ENCODE data around the gene KRT14. TPM values are rescaled to one million over a fixed set of nuclear protein-coding genes. Genes with fewer than 3 reads are reported as not detected.
"Not testable (repeated sequence)": the region's sequence is repeated elsewhere in the genome, so short reads cannot be mapped to it uniquely, and the experiment has no call there.

KRT14 gene
- total RNA-seq, 2 experiments from 2014 or later = not detected

DNA sequence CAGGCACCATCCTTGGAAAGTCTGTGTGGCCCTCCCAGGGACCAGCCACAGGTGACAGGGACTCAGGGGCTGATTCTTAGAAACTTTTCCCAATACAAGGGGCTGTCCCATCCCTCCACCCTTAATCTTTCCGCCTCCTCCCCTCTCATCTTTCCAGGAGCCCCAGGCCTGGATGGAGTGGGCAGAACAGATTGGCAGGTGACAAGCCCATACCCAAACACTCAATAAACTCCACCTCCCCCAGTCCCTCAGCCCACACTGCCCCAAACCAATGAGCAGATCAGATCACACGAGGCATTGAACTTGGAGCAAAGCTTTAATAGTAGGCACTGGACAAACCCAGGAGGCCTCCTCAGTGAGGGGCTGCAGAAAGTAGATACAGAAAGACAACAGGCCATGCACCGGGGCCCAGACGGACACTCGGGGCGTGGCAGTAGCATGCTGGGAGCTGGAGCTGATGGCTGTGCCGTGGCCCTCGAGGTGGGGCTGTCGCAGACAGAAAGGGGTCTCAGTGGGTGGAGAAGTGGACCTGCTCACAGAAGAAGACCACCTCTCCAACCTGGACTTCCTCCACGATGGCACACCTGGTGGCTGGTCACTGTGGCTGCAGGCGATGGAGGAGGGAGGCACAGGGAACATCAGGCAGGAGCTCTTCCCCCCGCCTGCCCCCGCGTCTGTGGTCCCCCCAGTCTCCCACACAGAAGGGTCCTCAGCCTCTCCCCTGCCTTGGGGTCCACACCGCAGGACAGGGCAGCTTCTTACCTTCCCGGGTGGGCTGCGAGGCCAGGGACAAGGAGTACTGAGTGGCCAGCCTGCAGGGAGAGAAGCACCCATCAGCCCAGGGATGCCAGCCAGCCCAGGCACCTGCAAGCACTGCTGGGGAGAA, 39.6 kb upstream of the KRT14 start:
- not testable (repeated sequence) for H3K9me3 Mint-ChIP-seq, H3K4me3 Mint-ChIP-seq, H3K36me3 Mint-ChIP-seq, H3K27me3 Mint-ChIP-seq, DNase-seq, H3K4me1 Mint-ChIP-seq, H3K27ac Mint-ChIP-seq

DNA sequence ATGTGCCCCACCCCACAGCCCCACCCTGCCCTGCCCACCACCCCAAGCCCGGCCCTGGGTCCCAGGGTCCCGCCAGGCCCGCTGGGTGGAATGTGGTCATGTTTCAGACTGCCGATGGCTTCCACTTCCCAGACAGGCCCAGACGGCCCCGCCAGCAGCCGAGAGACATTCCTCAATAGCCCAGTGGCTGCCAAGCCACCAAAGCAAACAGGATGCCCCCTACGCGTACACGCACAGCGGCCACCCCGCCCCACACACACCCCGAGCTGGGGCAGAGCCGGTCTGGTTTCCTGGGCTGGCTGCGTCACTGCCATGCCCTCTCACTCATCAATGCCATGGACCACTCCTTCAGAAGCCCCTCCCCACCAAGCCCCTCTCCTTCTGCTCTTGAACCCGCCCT, 38.9 kb upstream of the KRT14 start:
- no peaks in the 10 kb centered on the region for H3K27me3 Mint-ChIP-seq
- no peaks in the 10 kb centered on the region for H3K4me1 Mint-ChIP-seq
- H3K9me3 Mint-ChIP-seq = no peaks in the 10 kb centered on the region
- DNase-seq = no peak
- no peaks in the 10 kb centered on the region for H3K36me3 Mint-ChIP-seq
- H3K4me3 Mint-ChIP-seq = no peak overlapping the region
- no peak overlapping the region for H3K27ac Mint-ChIP-seq

DNA sequence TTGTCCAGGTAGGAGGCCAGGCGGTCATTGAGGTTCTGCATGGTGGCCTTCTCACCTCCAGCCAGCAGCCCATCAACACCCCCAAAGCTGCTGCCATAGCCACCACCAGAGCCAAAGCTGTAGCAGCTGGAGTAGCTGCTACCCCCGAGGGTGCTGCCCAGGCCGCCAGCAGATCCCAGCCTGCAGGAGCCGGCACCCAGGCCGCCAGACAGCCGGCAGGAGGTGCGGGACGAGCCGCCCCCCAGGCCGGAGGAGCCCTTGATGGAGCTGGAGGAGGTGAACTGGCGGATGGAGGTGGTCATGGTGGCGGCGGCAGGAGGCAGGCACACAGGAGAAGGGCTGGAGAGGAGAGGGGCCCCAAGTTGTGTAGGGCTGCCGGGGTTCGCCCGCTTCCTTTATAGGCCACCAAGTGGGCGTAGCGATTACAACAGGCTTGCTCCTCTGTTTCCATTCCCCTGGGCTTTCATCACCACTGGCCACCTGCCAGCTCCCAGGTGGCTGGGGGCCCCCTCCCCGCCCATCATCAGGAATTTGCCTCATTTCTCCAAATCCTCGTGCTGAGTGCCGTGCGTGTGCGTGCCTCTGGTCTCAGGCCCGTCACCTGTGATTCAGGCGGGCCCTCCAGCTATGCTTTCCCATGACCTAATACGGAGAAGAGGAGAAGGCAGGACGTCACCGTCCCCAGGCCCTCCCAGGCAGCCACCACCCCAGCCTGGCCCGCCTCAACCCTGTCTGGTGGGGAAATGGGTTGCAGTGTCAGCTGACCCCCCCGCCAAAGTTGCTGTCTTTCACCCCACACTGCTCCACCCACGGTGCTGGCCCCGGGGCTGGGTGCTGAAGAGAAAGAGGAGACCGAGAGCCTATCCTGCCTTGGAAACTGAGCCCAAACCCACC, 37.8 kb upstream of the KRT14 start, which contains the start of gene KRT17:
KRT17 (minus strand) TSS at position 368 of the 894 bp plus-strand sequence; CDS start at position 302, 66 bp downstream.
- Mint-ChIP-seq H3K27ac (no peak within 1 kb of the TSS), H3K36me3 (no peaks in the 10 kb centered on the region), H3K4me3 (no peak within 1 kb of the TSS), H3K4me1 (no peaks in the 10 kb centered on the region), H3K27me3 (no peaks in the 10 kb centered on the region), H3K9me3 (no peaks in the 10 kb centered on the region)
- DNase-seq = no peak

- not testable (repeated sequence) for H3K36me3 Mint-ChIP-seq, H3K4me3 Mint-ChIP-seq, H3K9me3 Mint-ChIP-seq, H3K4me1 Mint-ChIP-seq, H3K27ac Mint-ChIP-seq, H3K27me3 Mint-ChIP-seq, DNase-seq
These were observed 36.6 kb upstream of the KRT14 start for GRCh38 chr17:41623184-41623861.

- H3K27ac Mint-ChIP-seq, H3K27me3 Mint-ChIP-seq, H3K4me3 Mint-ChIP-seq, H3K9me3 Mint-ChIP-seq, H3K36me3 Mint-ChIP-seq, H3K4me1 Mint-ChIP-seq, DNase-seq: not testable (repeated sequence)
These were observed 35.9 kb upstream of the KRT14 start for GRCh38 chr17:41622340-41623183.

DNA sequence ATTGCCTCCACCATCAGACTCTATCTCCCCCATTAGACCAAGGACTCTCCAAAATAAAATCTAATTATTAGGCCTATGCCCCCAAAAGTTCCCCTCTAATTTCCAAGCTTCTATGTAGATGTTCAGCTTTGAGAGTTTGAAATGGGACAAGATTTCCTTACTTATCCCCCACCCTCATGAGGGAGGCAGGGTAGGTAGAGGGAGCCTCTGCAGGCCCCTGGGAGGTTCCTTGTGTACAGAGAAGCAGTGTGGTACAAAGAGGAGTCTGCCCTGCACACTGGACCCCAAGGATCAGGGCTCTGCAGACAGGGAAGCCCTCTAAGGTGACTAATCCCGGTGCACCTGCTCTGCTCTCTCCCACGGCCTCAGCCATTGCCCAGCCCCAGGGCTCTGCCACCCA, 35.2 kb upstream of the KRT14 start:
- H3K4me3 Mint-ChIP-seq = no peak overlapping the region
- peaks cover 2% of the 10 kb centered on the region for H3K27me3 Mint-ChIP-seq
- no peaks in the 10 kb centered on the region for H3K9me3 Mint-ChIP-seq
- no peak overlapping the region for H3K27ac Mint-ChIP-seq
- no peak for DNase-seq
- no peaks in the 10 kb centered on the region for H3K4me1 Mint-ChIP-seq
- no peaks in the 10 kb centered on the region for H3K36me3 Mint-ChIP-seq

- H3K9me3 Mint-ChIP-seq, H3K4me3 Mint-ChIP-seq, H3K27ac Mint-ChIP-seq, H3K4me1 Mint-ChIP-seq, H3K27me3 Mint-ChIP-seq, H3K36me3 Mint-ChIP-seq, DNase-seq: not testable (repeated sequence)
These were observed 34.7 kb upstream of the KRT14 start for GRCh38 chr17:41621435-41621817.

DNA sequence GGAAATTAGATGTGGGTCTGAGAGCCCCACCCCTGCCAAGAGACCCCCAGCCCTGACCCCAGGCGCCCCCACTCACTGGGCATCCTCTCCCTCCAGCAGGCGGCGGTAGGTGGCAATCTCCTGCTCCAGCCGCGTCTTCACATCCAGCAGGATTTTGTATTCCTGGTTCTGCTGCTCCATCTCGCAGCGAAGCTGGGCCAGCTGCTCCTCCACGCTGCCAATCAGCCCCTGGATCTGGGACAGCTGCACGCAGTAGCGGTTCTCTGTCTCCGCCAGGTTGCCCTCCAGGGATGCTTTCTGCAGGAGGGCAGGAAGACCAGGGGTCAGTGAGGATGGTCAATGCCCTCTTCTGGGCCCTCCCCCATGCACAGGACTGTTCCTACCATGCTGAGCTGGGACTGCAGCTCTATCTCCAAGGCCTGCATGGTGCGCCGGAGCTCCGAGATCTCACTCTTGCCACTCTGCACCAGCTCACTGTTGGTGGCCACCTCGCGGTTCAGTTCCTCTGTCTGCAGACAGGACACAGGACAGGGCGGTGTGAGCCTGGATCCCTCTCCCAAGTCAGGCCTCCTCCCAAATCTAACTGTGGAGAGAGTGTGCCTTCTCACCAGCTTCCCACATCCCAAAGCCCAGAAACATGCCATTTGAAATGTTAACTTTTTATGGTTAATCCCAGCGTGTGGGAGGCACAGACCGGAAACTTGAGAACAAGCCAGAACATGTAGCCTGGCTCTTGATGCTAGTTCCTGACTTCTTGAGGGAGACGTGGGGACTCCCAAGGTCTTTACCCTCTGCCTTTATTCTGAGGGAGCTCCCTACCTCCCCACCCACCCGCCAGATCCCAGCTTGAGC, 34.1 kb upstream of the KRT14 start:
- Mint-ChIP-seq H3K27me3 (peaks cover 2% of the 10 kb centered on the region), H3K36me3 (no peaks in the 10 kb centered on the region), H3K9me3 (no peaks in the 10 kb centered on the region), H3K27ac (no peak overlapping the region), H3K4me3 (no peak overlapping the region), H3K4me1 (no peaks in the 10 kb centered on the region)
- DNase-seq = no peak

DNA sequence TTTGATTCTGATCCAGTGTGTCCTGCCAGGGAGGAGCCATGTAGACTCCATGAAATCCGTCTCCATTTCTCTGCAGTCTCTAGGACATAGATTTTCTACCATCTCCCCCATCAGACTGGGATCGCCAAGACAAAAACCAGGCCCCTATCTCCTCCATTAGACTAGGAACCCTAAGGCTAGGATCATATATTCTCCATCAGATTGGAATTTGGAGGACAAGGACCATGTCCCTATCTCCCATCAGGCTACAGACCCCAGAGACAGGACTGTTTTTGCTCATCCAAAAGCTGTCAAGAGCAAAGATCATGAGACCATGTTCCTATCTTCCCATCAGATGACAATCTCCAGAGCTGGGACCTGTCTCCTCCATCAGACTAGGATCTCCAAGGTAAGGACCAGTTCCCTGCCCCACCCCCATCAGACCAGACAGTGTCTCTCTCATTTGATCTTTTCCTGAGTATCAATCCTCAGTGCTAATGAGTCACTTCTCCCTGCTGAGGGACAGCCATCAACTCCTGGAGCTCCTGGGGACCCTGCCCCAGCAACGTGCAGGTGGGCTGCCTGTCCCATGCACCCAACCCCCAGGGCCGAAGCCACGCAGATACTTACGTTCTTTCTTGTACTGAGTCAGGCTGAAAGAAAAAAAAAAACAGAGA, 33.4 kb upstream of the KRT14 start:
- H3K27me3 Mint-ChIP-seq, H3K27ac Mint-ChIP-seq, DNase-seq, H3K4me1 Mint-ChIP-seq, H3K4me3 Mint-ChIP-seq, H3K36me3 Mint-ChIP-seq, H3K9me3 Mint-ChIP-seq: not testable (repeated sequence)

- Mint-ChIP-seq H3K4me3 (no peak overlapping the region), H3K4me1 (no peaks in the 10 kb centered on the region), H3K9me3 (no peaks in the 10 kb centered on the region), H3K36me3 (no peaks in the 10 kb centered on the region), H3K27ac (no peak overlapping the region), H3K27me3 (peaks cover 2% of the 10 kb centered on the region)
- DNase-seq = no peak
These were observed 32.6 kb upstream of the KRT14 start for GRCh38 chr17:41619036-41619926.

GRCh38 chr17:41618341-41619035, 31.8 kb upstream of the KRT14 start:
- no peaks in the 10 kb centered on the region for H3K36me3 Mint-ChIP-seq

DNA sequence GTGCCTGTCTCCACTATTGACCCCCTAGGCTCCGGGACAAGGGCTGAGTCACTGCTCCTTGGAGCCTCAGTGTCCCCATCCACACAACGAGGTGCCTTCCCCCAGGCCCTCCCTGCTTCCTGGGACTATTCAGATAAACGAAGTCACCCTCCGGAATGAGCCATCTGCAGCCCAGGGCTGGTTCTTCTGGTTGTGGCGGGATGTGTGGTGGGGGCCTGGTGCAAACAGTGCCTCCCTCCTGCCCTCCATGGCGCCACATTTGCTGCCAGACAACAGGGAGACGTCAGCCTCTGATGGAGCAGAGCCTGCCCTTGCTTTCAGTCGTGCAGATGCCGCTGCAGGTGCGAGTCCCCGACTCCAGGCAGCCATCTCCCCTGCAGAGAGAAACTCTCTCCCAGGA, 31.0 kb upstream of the KRT14 start:
- Mint-ChIP-seq H3K4me1 (no peaks in the 10 kb centered on the region), H3K9me3 (no peaks in the 10 kb centered on the region), H3K36me3 (no peaks in the 10 kb centered on the region), H3K4me3 (no peak overlapping the region), H3K27me3 (peaks cover 2% of the 10 kb centered on the region), H3K27ac (no peak overlapping the region)
- no peak for DNase-seq

More at GRCh38 chr17:41618341-41619035, 31.8 kb upstream of the KRT14 start:
- peaks cover 2% of the 10 kb centered on the region for H3K27me3 Mint-ChIP-seq
- DNase-seq = no peak
- H3K27ac Mint-ChIP-seq = no peak overlapping the region
- no peak overlapping the region for H3K4me3 Mint-ChIP-seq
- no peaks in the 10 kb centered on the region for H3K9me3 Mint-ChIP-seq
- no peaks in the 10 kb centered on the region for H3K4me1 Mint-ChIP-seq

All from activated naive CD8-positive, alpha-beta T cell treated with anti-CD3 and anti-CD28 coated beads for 36 hours (primary cell).